Bronchial epithelial cell (primary cell): ENCODE data around the gene PKDCC. TPM values are rescaled to one million over a fixed set of nuclear protein-coding genes. Genes with fewer than 3 reads are reported as not detected.

Source experiments
- DNase-seq: peaks from one replicate; pipeline ENCODE4 v3.0.0-alpha.2; 2010; ENCODE audit warnings: low read depth
- FAIRE-seq: peaks from 2 replicates; lab custom pipeline; 2011; peaks lifted over from hg19 to GRCh38; lab: Jason Lieb, UNC
- H3K27me3 ChIP-seq: 2 replicates; pipeline ENCODE4 v1.5.1; 2011; ENCODE audit warnings: low read length; ENCODE audit not compliant: control insufficient read depth, insufficient read depth
- H3K36me3 ChIP-seq: 2 replicates; pipeline ENCODE4 v1.5.1; 2011; ENCODE audit warnings: low read length; ENCODE audit not compliant: control insufficient read depth, insufficient read depth
- H3K4me3 ChIP-seq: 2 replicates; pipeline ENCODE4 v1.5.1; 2011; ENCODE audit warnings: mild to moderate bottlenecking, low read depth, low read length, control low read depth
- CTCF ChIP-seq: IDR thresholded peaks from 2 replicates; pipeline ENCODE4 v1.5.1; 2011; ENCODE audit warnings: mild to moderate bottlenecking, moderate library complexity, low read length, control low read depth, inconsistent platforms; ENCODE audit not compliant: insufficient read depth, severe bottlenecking
- total RNA-seq: library from RNA; depleted of rRNA; stranded (reverse); fragments of >200 nt; gene quantifications from 2 replicates; pipeline ENCODE4 v1.2.1, GENCODE V29; 2014

Gene PKDCC
- total RNA-seq, result 0.38 and 0.79 TPM in 2 replicates

DNA sequence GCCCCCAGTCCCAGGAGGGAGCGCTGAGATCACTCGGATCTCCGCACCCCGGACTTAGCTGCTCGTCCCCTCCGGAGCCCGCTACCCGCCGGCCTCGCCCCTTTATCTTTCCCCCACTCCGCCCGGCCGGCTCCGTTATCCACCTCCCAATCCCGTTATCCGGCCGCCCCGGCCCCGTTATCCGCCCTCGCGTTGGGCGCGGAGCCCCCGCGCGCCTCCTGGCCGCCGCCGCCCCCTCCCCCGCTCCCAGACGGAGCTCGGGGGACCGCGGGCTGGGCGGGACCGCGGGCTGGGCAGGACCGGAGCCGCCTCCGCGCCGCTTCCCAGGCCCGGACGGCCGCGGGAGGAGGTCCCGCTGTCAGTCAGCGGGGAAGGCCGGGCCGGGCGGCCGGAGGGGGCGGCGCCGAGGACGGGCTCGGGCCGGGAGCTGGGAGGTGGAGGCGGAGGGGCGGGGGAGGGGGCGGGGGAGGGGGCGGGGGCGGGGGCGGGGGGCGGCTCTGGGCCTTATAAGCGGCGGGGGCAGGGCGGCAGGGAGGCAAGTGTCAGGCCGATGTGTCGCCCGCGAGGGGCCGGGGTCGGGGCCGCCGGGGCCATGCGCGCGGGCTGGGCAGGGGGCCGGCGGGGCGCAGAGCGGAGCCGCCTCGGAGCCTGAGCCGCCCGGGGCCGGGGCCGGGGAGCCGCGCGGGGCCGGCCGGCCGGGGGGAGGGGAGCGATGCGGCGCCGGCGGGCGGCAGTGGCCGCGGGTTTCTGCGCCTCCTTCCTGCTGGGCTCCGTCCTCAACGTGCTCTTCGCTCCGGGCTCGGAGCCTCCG lies at the start of gene PKDCC:
Gene PKDCC (plus strand): TSS at position 534 of the 811 bp plus-strand sequence. CDS start 179 bp downstream, at position 713.
- peaks cover 24% of the 10 kb centered on the region for H3K27me3 ChIP-seq
- H3K4me3 ChIP-seq, result peak within 1 kb of the TSS; percentile 18
- no peak for DNase-seq
- FAIRE-seq, result no peak
- no peak for TF ChIP-seq CTCF
- H3K36me3 ChIP-seq, result no peaks in the 10 kb centered on the region

- FAIRE-seq (no peak), DNase-seq (no peak)
- no peak for TF ChIP-seq CTCF
- H3K27me3 ChIP-seq, result peaks cover 2% of the 10 kb centered on the region
- H3K4me3 ChIP-seq, result no peak overlapping the region
- H3K36me3 ChIP-seq, result no peaks in the 10 kb centered on the region
Measured at GRCh38 chr2:41998186-41999127, 49.4 kb upstream of the PKDCC start.

DNA sequence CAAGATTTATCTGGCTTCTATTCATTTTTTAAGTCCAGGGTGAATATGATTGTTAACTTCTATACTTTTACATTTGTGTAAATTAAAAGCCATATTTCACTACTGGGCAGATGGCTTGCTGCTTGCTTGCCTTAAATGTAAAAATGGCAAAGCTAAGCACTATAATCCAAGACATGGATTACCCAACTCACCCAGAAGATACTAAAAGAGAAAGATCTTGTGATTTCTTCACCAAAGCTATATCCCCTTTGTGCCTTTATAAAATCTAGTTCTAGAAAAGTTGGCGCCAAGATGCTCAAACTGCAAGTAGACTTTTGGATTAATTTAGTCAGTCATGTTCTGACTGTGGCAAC lies 48.7 kb upstream of the PKDCC start:
- Histone ChIP-seq H3K36me3 (no peaks in the 10 kb centered on the region), H3K4me3 (no peak overlapping the region), H3K27me3 (peaks cover 2% of the 10 kb centered on the region)
- no peak for FAIRE-seq
- DNase-seq, result no peak
- no peak for TF ChIP-seq CTCF

DNA sequence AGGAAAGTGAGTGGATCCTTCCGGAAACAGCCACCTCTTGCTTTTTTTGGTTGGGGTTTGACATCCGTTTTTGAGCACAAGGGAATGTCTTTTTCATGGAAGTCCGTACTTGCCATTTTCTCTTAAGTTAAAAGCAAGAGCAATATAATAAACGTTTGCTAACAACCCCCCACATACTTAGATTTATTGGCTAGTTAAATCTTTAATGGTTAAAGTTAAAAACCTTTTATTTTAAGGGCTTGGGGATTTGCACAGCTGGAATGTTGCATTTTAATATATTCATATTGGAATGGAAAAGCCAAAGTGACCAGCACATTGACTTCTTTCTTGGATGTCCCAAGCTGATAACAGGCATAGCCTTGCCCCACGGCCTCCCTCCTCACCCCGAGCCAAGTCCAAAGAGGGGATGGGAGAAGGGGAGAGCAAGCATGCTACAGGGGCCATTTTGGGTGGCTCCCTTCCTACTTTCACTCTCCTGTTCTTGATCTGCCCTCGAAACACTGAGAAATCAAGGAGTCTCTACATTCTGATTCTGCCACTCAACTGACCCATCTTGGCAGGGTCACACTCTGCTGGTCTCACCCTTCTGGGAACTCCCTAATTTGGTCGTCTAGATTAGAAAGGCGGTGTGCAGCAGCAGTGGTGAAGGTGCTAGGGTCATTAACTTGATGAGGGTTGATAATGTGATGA lies 48.1 kb upstream of the PKDCC start:
- Histone ChIP-seq H3K27me3 (peaks cover 2% of the 10 kb centered on the region), H3K4me3 (no peak overlapping the region), H3K36me3 (no peaks in the 10 kb centered on the region)
- no peak for TF ChIP-seq CTCF
- FAIRE-seq (no peak), DNase-seq (no peak)

DNA sequence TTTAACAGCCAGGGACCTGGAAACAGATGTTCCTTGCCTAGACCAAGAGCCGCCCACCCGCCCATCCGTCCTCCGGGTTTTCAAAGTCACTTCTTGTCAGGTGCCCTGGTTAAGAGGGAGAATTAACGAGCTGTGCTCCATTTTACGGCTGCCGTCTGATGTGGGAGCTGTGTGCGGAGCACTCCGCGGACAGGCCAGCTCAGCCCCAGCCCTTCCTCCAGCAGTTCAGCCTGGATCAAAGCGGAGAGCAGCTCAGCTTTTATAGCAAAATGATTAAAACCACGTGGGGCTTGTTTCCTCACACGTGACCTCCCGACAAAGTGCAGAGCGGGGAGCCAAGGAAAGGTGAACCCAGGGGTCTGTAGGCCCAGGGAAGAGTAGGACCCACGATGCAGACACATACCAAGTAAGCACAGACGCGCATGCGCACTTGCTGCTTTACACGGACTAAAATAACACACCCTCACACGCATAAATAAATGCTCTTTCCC lies 46.1 kb upstream of the PKDCC start:
- TF ChIP-seq CTCF, result no peak
- Histone ChIP-seq H3K4me3 (no peak overlapping the region), H3K36me3 (no peaks in the 10 kb centered on the region), H3K27me3 (peaks cover 2% of the 10 kb centered on the region)
- FAIRE-seq, result no peak
- DNase-seq, result no peak
